Lung (tissue), 4 donors: ENCODE data around the gene PIGC. TPM values are rescaled to one million over a fixed set of nuclear protein-coding genes. Genes with fewer than 3 reads are reported as not detected.

Experiments
- polyA plus RNA-seq, 2 donors: library from polyadenylated mRNA; stranded (reverse); fragments of 200-250 nt; gene quantifications; one replicate each; pipeline ENCODE4 v1.2.1, GENCODE V29; 2013
- total RNA-seq, 2 donors: library from RNA; depleted of rRNA in 1 of 2; stranded (reverse); fragments of >200 nt in 1 of 2; gene quantifications; one replicate each; pipeline ENCODE4 v1.2.1, GENCODE V29; 2014 to 2021
- donor health status: Bipolar disorder and iron deficiency.
- donor health status: healthy.
- donor health status: DM: yes; HTN: yes; CAD: no.

The PIGC gene
- total and polyA plus RNA-seq, 4 donors = 17.9 to 26.1 (median 20.9) TPM

Other genes starting within 250 kb of the PIGC start
- gene C1orf105, start 23.4 kb downstream of the PIGC start, total RNA-seq = not detected
- gene C1orf105, start 23.4 kb downstream of the PIGC start, polyA plus RNA-seq = not detected
- gene SUCO, start 89.1 kb upstream of the PIGC start, total RNA-seq = 10 to 100 TPM; 32.3 to 86.8 TPM
- 10 to 100 TPM; 10.2 to 11.7 TPM for gene SUCO, start 89.1 kb upstream of the PIGC start, polyA plus RNA-seq
- under 1 TPM in 1 of 2 donors, not detected in 1; 0.34 TPM for gene FASLG, start 215.0 kb upstream of the PIGC start, total RNA-seq
- gene FASLG, start 215.0 kb upstream of the PIGC start, polyA plus RNA-seq = under 1 TPM; 0.20 to 0.30 TPM